Measurements from ENCODE around the gene TNS1. TPM values are rescaled to one million over a fixed set of nuclear protein-coding genes. Genes with fewer than 3 reads are reported as not detected.

The TNS1 gene
- polyA plus RNA-seq, 1 experiment, result 19.7 TPM

DNA sequence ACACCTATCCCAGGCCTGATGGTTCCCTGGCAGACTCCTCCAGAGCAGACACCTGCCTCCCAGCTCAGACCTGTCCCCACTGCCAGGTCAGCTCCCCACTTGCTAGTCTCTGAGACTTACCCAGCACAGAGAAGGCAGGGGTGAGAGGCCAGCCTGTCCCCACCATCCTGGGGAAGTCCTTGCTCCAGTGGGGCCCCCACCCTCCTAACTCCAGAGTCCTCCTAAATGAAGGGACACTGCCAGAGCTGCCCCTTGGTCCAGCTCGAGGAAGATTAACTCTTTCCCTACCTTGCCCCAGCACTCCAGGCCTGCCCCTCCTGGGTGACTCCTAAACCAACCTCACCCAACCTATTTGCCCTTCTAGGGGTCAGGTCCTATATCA, 30.4 kb upstream of the TNS1 start:
- Histone ChIP-seq H3K9me3 (ENCODE audit: control insufficient read depth, insufficient read depth, low read length) (no peaks in the 10 kb centered on the region; the same call in 1 of the 2 replicates), H3K27me3 (ENCODE audit: control insufficient read depth, insufficient read depth, low read length) (peaks cover 23% of the 10 kb centered on the region), H3K27ac (ENCODE audit: low read depth, low read length) (no peak overlapping the region), H3K4me3 (ENCODE audit: low read depth, low read length) (no peak overlapping the region)
- TF ChIP-seq, protein P1, sequence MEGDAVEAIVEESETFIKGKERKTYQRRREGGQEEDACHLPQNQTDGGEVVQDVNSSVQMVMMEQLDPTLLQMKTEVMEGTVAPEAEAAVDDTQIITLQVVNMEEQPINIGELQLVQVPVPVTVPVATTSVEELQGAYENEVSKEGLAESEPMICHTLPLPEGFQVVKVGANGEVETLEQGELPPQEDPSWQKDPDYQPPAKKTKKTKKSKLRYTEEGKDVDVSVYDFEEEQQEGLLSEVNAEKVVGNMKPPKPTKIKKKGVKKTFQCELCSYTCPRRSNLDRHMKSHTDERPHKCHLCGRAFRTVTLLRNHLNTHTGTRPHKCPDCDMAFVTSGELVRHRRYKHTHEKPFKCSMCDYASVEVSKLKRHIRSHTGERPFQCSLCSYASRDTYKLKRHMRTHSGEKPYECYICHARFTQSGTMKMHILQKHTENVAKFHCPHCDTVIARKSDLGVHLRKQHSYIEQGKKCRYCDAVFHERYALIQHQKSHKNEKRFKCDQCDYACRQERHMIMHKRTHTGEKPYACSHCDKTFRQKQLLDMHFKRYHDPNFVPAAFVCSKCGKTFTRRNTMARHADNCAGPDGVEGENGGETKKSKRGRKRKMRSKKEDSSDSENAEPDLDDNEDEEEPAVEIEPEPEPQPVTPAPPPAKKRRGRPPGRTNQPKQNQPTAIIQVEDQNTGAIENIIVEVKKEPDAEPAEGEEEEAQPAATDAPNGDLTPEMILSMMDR (IDR thresholded peaks at IDR 0.05; ENCODE audit: low read depth, low read length), result no peak
- CTCF ChIA-PET, result interaction anchor here (0.6 to 11.9 kb wide), 7 partner anchors 18 to 250 kb away, joined by 3 to 145 read pairs (median 4); no protein-coding TSS in a partner anchor
- POLR2A ChIA-PET, result no interaction called here
- DNase-seq (ENCODE audit: low read depth, low spot score), result no peak

DNA sequence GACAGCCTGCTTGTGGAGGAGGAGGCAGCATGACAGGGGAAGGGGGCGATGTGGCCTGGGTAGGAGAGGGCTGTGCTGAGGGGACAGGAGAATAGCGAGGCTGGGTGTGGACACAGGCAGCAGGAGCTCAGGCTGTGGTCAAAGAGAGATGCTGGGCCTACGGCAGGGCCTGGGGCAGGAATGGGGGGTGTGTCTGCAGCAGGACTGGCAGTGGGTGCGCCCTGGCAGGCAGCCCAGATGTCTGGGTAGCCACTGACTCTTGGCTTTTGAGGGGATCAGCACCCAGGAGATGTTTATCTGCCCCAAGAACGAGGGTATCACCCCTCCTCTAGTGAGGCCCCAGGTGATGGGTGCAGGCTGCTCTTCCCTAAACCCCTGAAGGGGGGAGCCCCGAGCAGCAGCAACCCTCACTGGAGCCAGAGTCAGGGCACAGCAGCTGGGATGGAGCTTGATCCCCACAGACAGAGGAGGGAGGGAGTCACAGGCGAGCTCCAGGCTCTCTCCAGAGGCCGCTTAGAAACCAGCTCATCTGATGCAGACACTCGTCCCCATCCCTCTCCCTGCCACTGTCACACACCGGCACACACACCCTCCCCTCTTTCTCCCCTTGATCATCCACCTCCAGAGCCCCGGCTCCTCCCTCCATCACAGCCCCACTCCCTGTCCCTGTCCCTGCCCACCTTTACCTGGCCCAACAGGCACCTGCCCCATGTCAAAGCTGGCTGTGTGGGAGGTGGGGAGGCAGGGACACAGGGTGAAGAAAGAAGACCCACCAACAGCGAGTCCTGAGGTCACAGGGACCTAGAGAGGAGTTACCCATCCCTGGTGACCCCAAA, 29.8 kb upstream of the TNS1 start:
- Histone ChIP-seq H3K9me3 (ENCODE audit: control insufficient read depth, insufficient read depth, low read length) (no peaks in the 10 kb centered on the region; the same call in 1 of the 2 replicates), H3K4me3 (ENCODE audit: low read depth, low read length) (no peak overlapping the region), H3K27ac (ENCODE audit: low read depth, low read length) (no peak overlapping the region), H3K27me3 (ENCODE audit: control insufficient read depth, insufficient read depth, low read length) (peaks cover 23% of the 10 kb centered on the region)
- DNase-seq (ENCODE audit: low read depth, low spot score), result no peak
- TF ChIP-seq, protein P1 (IDR thresholded peaks at IDR 0.05; ENCODE audit: low read depth, low read length), result no peak
- CTCF ChIA-PET, result interaction anchor here (1.0 to 11.9 kb wide), 6 partner anchors 19 to 250 kb away, joined by 3 to 145 read pairs (median 4); no protein-coding TSS in a partner anchor
- POLR2A ChIA-PET, result no interaction called here

DNA sequence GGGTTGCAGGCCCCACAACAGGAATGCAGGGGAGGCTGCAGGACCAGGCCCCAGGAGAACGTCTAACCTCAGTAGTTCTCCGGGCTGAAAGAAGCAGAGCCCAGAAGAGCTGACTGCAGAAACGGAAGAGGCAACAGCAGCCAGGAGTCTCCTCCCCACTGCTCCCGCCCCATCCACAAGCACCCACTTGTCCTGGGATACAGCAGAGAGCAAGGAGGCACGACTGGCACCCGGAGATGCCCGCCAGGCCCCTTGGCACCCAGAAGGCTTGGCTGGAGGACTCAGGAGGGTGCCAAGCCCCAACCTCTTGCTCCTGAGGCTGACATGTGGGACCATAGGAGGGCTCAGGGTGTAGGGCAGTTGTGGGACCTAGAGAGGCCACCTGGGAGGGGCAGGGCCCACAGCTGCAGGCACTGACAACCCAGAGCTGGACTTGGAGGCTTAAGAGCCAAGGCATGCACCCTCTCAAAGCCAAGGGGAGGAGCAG, 29.0 kb upstream of the TNS1 start:
- POLR2A ChIA-PET, result no interaction called here

DNA sequence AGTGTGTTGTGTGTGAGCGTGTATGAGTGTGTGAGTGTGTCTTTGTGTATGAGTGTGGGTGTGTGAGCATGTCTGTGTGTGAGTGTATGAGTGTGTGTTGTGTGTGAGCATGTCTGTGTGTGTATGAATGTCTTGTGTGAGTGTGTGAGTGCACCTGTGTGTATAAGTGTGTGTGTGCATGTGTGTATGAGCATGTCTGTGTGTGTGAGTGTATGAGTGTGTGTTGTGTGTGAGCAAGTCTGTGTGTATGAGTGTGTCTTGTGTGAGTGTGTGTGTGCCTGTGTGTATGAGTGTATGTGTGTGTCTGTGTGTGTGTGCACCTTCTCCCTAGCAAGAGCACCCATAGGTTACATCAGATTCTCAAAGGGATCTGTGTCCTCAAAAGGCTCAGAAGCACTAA, 28.5 kb upstream of the TNS1 start:
- H3K27ac ChIP-seq (ENCODE audit: low read depth, low read length), result no peak overlapping the region
- POLR2A ChIA-PET, result no interaction called here
- no peak for DNase-seq (ENCODE audit: low read depth, low spot score)
- CTCF ChIA-PET, result no interaction called here
- TF ChIP-seq, protein P1 (IDR thresholded peaks at IDR 0.05; ENCODE audit: low read depth, low read length), result no peak
- no peaks in the 10 kb centered on the region; the same call in 1 of the 2 replicates for H3K9me3 ChIP-seq (ENCODE audit: control insufficient read depth, insufficient read depth, low read length)
- H3K4me3 ChIP-seq (ENCODE audit: low read depth, low read length), result no peak overlapping the region
- peaks cover 17% of the 10 kb centered on the region for H3K27me3 ChIP-seq (ENCODE audit: control insufficient read depth, insufficient read depth, low read length)

More for the DNA sequence above, 29.0 kb upstream of the TNS1 start:
- Histone ChIP-seq H3K9me3 (ENCODE audit: control insufficient read depth, insufficient read depth, low read length) (no peaks in the 10 kb centered on the region; the same call in 1 of the 2 replicates), H3K27ac (ENCODE audit: low read depth, low read length) (no peak overlapping the region), H3K27me3 (ENCODE audit: control insufficient read depth, insufficient read depth, low read length) (peaks cover 22% of the 10 kb centered on the region), H3K4me3 (ENCODE audit: low read depth, low read length) (no peak overlapping the region)
- no peak for DNase-seq (ENCODE audit: low read depth, low spot score)
- TF ChIP-seq, protein P1 (IDR thresholded peaks at IDR 0.05; ENCODE audit: low read depth, low read length), result no peak
- CTCF ChIA-PET, result interaction anchor here (1.5 to 11.9 kb wide), 2 partner anchors 38 to 243 kb away, joined by 5 to 145 read pairs; no protein-coding TSS in a partner anchor

Data from AG04450 (cell line).